Measurements from ENCODE around the gene TJAP1.
"Not testable (repeated sequence)": the region's sequence is repeated elsewhere in the genome, so short reads cannot be mapped to it uniquely, and the experiment has no call there.

TJAP1 gene

GRCh38 chr6:43505718-43506117 is 28.3 kb downstream of the TJAP1 start:
- DNase-seq = no peak

GRCh38 chr6:43506171-43506570 is 28.8 kb downstream of the TJAP1 start:
- no peak for DNase-seq

GRCh38 chr6:43506667-43507471 is 29.5 kb downstream of the TJAP1 start:
- peak in 12 of 14 donors; percentile 17 to 77 (median 62) for DNase-seq

GRCh38 chr6:43508481-43509141 is 31.2 kb downstream of the TJAP1 start:
- no peak for DNase-seq

GRCh38 chr6:43509142-43509983 is 32.0 kb downstream of the TJAP1 start:
- no peak for DNase-seq

- DNase-seq = peak in 12 of 14 donors; percentile 41 to 83 (median 58)
Observed at GRCh38 chr6:43509984-43510826, 32.8 kb downstream of the TJAP1 start, which contains the start of gene LRRC73. TSS of gene LRRC73 (minus strand) at chr6:43510346. CDS start at chr6:43509785, 561 bp downstream.

GRCh38 chr6:43510827-43511163 is 33.4 kb downstream of the TJAP1 start:
- no peak for DNase-seq

- no peak for DNase-seq
Observed at GRCh38 chr6:43511824-43512415, 34.5 kb downstream of the TJAP1 start.

- no peak for DNase-seq
Observed at GRCh38 chr6:43515808-43516207, 38.4 kb downstream of the TJAP1 start.

GRCh38 chr6:43516367-43516696 is 39.0 kb downstream of the TJAP1 start:
- peak in 1 of 14 donors; percentile 71 for DNase-seq

GRCh38 chr6:43516697-43517504 is 39.5 kb downstream of the TJAP1 start, which contains the start of the genes POLR1C and YIPF3:
TSS of gene POLR1C (plus strand) at chr6:43517089. CDS start at chr6:43517110, 21 bp downstream.
TSS of gene YIPF3 (minus strand) at chr6:43516926. CDS start at chr6:43516807, 119 bp downstream.
- peak; percentile 57 to 96 (median 94) for DNase-seq

- no peak for DNase-seq
Observed at GRCh38 chr6:43517505-43518357, 40.4 kb downstream of the TJAP1 start.

GRCh38 chr6:43520097-43520496 is 42.7 kb downstream of the TJAP1 start:
- DNase-seq = no peak

GRCh38 chr6:43521836-43522235 is 44.5 kb downstream of the TJAP1 start:
- DNase-seq = no peak

GRCh38 chr6:43522547-43523261 is 45.3 kb downstream of the TJAP1 start:
- DNase-seq = no peak

GRCh38 chr6:43523284-43523683 is 45.9 kb downstream of the TJAP1 start:
- no peak for DNase-seq

GRCh38 chr6:43524483-43524961 is 47.2 kb downstream of the TJAP1 start:
- no peak for DNase-seq

GRCh38 chr6:43532201-43532600 is 54.8 kb downstream of the TJAP1 start:
- DNase-seq = no peak

- not testable (repeated sequence) for DNase-seq
Observed at GRCh38 chr6:43538986-43539385, 61.6 kb downstream of the TJAP1 start.
